Keratinocyte (primary cell): Measurements from ENCODE around the gene SPTSSA. TPM values are rescaled to one million over a fixed set of nuclear protein-coding genes. Genes with fewer than 3 reads are reported as not detected.

ENCODE experiments used
- DNase-seq: peaks from one replicate; pipeline ENCODE4 v3.0.0-alpha.2; 2011; ENCODE audit warnings: low read depth, missing footprints, low spot score
- FAIRE-seq: peaks from 2 replicates; lab custom pipeline; 2011; peaks lifted over from hg19 to GRCh38; lab: Jason Lieb, UNC
- H2AFZ ChIP-seq: 2 replicates; pipeline ENCODE4 v1.6.0; 2012; ENCODE audit warnings: low read length, control low read depth, inconsistent platforms; ENCODE audit not compliant: control insufficient read depth
- H3K27ac ChIP-seq: 2 replicates; pipeline ENCODE4 v1.5.1; 2011; ENCODE audit warnings: low read length; ENCODE audit not compliant: control insufficient read depth, insufficient read depth
- H3K27me3 ChIP-seq: 3 replicates; pipeline ENCODE4 v1.6.0; 2011; ENCODE audit warnings: low read length; ENCODE audit not compliant: control insufficient read depth, insufficient read depth; ENCODE audit errors: extremely low read depth
- H3K36me3 ChIP-seq, 2 experiments: 2 replicates in 1 of 2; 3 replicates in 1 of 2; pipeline ENCODE4 v1.5.1; 2011; ENCODE audit warnings: low read length in 2 of 2, mild to moderate bottlenecking in 1 of 2; ENCODE audit not compliant: control insufficient read depth in 2 of 2, insufficient read depth in 2 of 2; ENCODE audit errors: extremely low read depth in 1 of 2
- H3K4me1 ChIP-seq: 3 replicates; pipeline ENCODE4 v1.5.1; 2011; ENCODE audit warnings: low read length; ENCODE audit not compliant: control insufficient read depth, insufficient read depth; ENCODE audit errors: extremely low read depth
- H3K4me2 ChIP-seq: 3 replicates; pipeline ENCODE4 v1.6.0; 2011; ENCODE audit warnings: low read depth, low read length; ENCODE audit not compliant: control insufficient read depth, insufficient read depth; ENCODE audit errors: extremely low read depth
- H3K4me3 ChIP-seq, 3 experiments: fragments of 200-600 bp in 1 of 3; sonication (generic) in 1 of 3; 2 replicates in 2 of 3; 3 replicates in 1 of 3; pipeline ENCODE4 v1.5.1; 2011 to 2016; ENCODE audit warnings: low read length in 3 of 3, mild to moderate bottlenecking in 3 of 3, control low read depth in 2 of 3, inconsistent platforms in 1 of 3, low read depth in 1 of 3, mixed read lengths in 1 of 3, mixed run types in 1 of 3, moderate library complexity in 1 of 3; ENCODE audit not compliant: control insufficient read depth in 2 of 3, insufficient read depth in 2 of 3; ENCODE audit errors: extremely low read depth in 1 of 3
- H3K79me2 ChIP-seq: 2 replicates; pipeline ENCODE4 v1.6.0; 2012; ENCODE audit warnings: low read length; ENCODE audit not compliant: control insufficient read depth, insufficient read depth
- H3K9ac ChIP-seq: 3 replicates; pipeline ENCODE4 v1.6.0; 2011; ENCODE audit warnings: low read length; ENCODE audit not compliant: control insufficient read depth, insufficient read depth; ENCODE audit errors: extremely low read depth
- H3K9me1 ChIP-seq: 3 replicates; pipeline ENCODE4 v1.6.0; 2011; ENCODE audit warnings: low read length; ENCODE audit not compliant: control insufficient read depth, insufficient read depth; ENCODE audit errors: extremely low read depth
- H3K9me3 ChIP-seq: 2 replicates; pipeline ENCODE4 v1.5.1; 2012; ENCODE audit warnings: low read depth, low read length; ENCODE audit not compliant: control insufficient read depth
- H4K20me1 ChIP-seq: 3 replicates; pipeline ENCODE4 v1.6.0; 2011; ENCODE audit warnings: low read length; ENCODE audit not compliant: control insufficient read depth, insufficient read depth; ENCODE audit errors: extremely low read depth
- CTCF ChIP-seq, 3 experiments: IDR thresholded peaks in 1 of 3; conservative IDR thresholded peaks in 1 of 3; optimal IDR thresholded peaks in 1 of 3; 2 replicates in 2 of 3; 3 replicates in 1 of 3; pipeline versions ENCODE3 to v1.5.1; 2011; ENCODE audit warnings: low read length in 3 of 3, mild to moderate bottlenecking in 3 of 3, moderate library complexity in 2 of 3, control low read depth in 1 of 3, inconsistent platforms in 1 of 3; ENCODE audit not compliant: insufficient read depth in 2 of 3; ENCODE audit errors: extremely low read depth in 1 of 3
- EZH2 ChIP-seq: IDR thresholded peaks from one replicate; pipeline ENCODE4 v1.6.1; 2012; ENCODE audit warnings: inconsistent platforms, mild to moderate bottlenecking, low read length, moderate library complexity
- dilution Hi-C: fragments of 300-500 bp; cut with MboI; formaldehyde crosslinking; loops from one replicate; pipeline ENCODE4 v1.7.0; 2020; ENCODE audit warnings: low sequenced_read_pairs; ENCODE audit not compliant: extremely low pct_ligation_motif_present
- polyA plus RNA-seq, 5 experiments: library from polyadenylated mRNA; depleted of rRNA in 3 of 5; stranded (reverse) in 3 of 5; stranded (forward) in 1 of 5; unstranded in 1 of 5; fragments of >200 nt; gene quantifications; 1 replicate in 1 of 5; 2 replicates in 3 of 5; 3 replicates in 1 of 5; pipeline versions ENCODE4 v1.2.1 to v1.2.3, GENCODE V29; 2011 to 2012; ENCODE audit warnings: missing spikeins in 2 of 5, low read depth in 1 of 5, low replicate concordance in 1 of 5

SPTSSA gene
- polyA plus RNA-seq, 1 donor (not counting 4 experiments of a cell fraction or from before 2014, with no cell fraction given): 43.9 TPM

GRCh38 chr14:34450542-34450915 is 11.5 kb downstream of the SPTSSA start:
- no peak overlapping the region for H3K4me2 ChIP-seq
- no peak overlapping the region for H2AFZ ChIP-seq
- H3K79me2 ChIP-seq: peaks cover 75% of the 10 kb centered on the region
- no peaks in the 10 kb centered on the region for H3K9me3 ChIP-seq
- H3K27ac ChIP-seq: no peak overlapping the region
- no peaks in the 10 kb centered on the region for H3K27me3 ChIP-seq
- H3K4me1 ChIP-seq: no peaks in the 10 kb centered on the region
- H3K4me3 ChIP-seq: no peak overlapping the region
- TF ChIP-seq EZH2 (no peak), CTCF (optimal IDR thresholded peaks at IDR 0.05 in 1 of 3, IDR thresholded peaks at IDR 0.05 in 1 of 3, conservative IDR thresholded peaks at IDR 0.05 in 1 of 3; ENCODE audit: extremely low read depth in 1 of 3, insufficient read depth in 2 of 3, low read length in 3 of 3) (no peak)
- dilution Hi-C loops: no loop called here
- DNase-seq (no peak), FAIRE-seq (no peak)
- H4K20me1 ChIP-seq: no peaks in the 10 kb centered on the region
- no peak overlapping the region for H3K9ac ChIP-seq
- peaks cover 4 to 13% of the 10 kb centered on the region in 2 experiments for H3K36me3 ChIP-seq
- no peaks in the 10 kb centered on the region for H3K9me1 ChIP-seq

- Histone ChIP-seq H3K27me3 (no peaks in the 10 kb centered on the region), H3K9me1 (no peaks in the 10 kb centered on the region), H3K9me3 (no peaks in the 10 kb centered on the region), H2AFZ (no peak overlapping the region), H3K9ac (no peak overlapping the region), H3K36me3 (peaks cover 4 to 9% of the 10 kb centered on the region in 2 experiments), H3K4me1 (no peaks in the 10 kb centered on the region), H3K4me3 (no peak overlapping the region), H3K27ac (no peak overlapping the region), H4K20me1 (no peaks in the 10 kb centered on the region), H3K4me2 (no peak overlapping the region), H3K79me2 (peaks cover 70% of the 10 kb centered on the region)
- FAIRE-seq: no peak
- no peak for TF ChIP-seq EZH2
- TF ChIP-seq CTCF (optimal IDR thresholded peaks at IDR 0.05 in 1 of 3, IDR thresholded peaks at IDR 0.05 in 1 of 3, conservative IDR thresholded peaks at IDR 0.05 in 1 of 3; ENCODE audit: extremely low read depth in 1 of 3, insufficient read depth in 2 of 3, low read length in 3 of 3): no peak
- DNase-seq: no peak
- dilution Hi-C loops: no loop called here
Measured at GRCh38 chr14:34449819-34450541, 12.1 kb downstream of the SPTSSA start.
